HG03575 (cell line): ENCODE results near the gene RAN.
"Not testable (repeated sequence)": the region's sequence is repeated elsewhere in the genome, so short reads cannot be mapped to it uniquely, and the experiment has no call there.

Experiments
- ATAC-seq: cut with Tn5 transposase; IDR thresholded peaks from one replicate; pipeline ENCODE4 v1.9.1; 2021; ENCODE audit not compliant: unreplicated experiment, insufficient number of reproducible peaks, low FRiP score; ENCODE audit errors: extremely low read depth

Gene RAN

GRCh38 chr12:130875708-130876107 is 3.8 kb downstream of the RAN start:
- ATAC-seq, result not testable (repeated sequence)

DNA sequence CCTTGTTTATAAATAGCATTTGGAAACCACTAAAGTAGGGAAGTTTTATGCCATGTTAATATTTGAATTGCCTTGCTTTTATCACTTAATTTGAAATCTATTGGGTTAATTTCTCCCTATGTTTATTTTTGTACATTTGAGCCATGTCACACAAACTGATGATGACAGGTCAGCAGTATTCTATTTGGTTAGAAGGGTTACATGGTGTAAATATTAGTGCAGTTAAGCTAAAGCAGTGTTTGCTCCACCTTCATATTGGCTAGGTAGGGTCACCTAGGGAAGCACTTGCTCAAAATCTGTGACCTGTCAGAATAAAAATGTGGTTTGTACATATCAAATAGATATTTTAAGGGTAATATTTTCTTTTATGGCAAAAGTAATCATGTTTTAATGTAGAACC is 4.4 kb downstream of the RAN start:
- no peak for ATAC-seq

GRCh38 chr12:130876758-130877157 is 4.9 kb downstream of the RAN start:
- ATAC-seq, result no peak

DNA sequence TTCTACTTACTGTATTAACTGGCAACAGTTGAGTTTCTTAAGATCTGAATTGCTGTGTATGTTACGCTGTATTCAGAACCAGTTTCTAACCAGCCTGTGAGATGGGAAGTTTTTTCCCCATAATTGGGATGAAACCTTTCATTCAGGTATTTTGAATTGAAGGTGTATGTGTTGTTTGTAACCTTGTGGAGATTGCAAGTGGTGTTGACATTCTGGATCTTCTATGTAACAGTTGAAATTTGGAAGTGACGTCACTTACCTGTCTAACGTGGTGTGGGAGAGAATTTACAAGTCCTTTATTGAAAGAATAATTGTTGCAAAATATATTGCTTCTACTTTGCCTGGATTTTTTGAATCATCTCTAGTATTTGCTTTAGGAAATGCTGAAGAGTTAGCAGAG is 5.5 kb downstream of the RAN start:
- ATAC-seq, result no peak

DNA sequence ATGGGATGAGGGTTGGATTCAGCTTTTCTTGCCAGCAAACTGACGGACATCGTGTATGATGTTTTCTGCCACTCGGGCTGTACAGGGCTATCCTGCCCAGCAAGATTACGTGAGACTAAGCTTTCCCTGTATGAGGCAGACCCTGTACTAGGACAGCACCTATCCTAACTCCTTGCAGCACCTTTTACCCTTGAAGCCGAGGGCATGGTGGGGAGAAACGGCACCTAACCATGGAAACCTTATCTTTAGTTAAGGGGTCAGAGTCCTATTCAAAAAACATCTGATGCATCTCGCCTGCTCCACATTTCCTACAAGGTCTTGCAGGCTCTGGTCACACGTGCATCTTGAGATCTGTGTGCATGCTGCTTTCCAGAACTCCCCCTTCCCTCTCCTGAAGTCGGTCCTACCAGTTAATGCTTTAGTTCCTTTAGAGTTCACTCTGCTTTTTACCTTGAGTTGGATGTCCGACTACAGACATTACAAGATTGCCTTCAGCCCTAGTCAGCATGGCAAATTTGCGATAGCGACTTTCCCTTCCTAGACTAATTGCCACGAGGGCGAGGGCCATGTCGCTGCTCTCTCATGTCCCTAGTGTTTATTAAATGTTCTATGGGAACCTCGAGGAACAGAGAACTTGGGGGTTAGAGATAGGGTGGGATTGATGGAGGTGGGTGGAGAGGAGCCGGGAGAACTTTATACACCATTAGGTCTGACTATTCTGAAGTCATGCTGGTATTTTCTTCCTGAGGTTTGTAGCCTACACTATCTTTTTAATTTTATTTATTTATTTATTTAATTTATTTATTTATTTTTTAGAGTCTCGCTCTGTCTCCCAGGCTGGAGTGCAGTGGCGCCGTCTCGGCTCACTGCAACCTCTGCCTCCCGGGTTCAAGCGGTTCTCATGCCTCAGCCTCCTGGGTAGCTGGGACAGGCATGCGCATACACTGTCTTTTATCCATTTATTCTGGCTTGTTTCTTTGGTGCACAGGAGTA is 6.6 kb downstream of the RAN start:
- ATAC-seq, result no peak

GRCh38 chr12:130879212-130879686 is 7.4 kb downstream of the RAN start:
- ATAC-seq, result peak; percentile 61

DNA sequence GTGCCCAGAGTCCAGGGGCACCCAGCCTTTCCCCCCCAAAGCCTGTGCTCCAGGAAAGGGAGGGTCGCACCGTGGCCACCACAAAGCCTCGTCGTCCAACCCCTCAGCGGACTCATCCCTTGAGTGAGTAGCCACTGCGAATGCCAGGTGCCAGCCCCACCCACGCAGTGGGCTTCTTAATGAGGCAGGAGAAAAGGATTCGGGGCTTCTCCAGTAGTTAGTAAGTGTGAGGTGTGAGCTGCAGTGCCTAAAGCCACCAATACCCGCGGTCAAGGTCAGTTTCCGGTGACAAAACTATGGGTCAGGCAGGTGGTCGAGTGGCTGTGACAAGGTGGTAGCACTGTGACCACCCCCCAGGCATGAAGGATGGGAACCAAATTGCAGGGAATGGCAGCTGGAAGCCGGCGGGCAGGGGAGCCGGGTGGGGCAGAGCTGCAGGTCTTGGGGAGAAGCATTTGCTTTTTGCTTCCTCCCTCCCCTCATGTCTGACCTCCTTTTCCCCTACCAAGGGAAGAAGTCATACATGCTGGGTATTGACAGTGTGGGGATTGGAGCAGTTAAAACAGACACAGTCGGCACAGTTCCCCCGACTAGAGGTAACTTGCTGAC is 8.0 kb downstream of the RAN start:
- ATAC-seq, result no peak

DNA sequence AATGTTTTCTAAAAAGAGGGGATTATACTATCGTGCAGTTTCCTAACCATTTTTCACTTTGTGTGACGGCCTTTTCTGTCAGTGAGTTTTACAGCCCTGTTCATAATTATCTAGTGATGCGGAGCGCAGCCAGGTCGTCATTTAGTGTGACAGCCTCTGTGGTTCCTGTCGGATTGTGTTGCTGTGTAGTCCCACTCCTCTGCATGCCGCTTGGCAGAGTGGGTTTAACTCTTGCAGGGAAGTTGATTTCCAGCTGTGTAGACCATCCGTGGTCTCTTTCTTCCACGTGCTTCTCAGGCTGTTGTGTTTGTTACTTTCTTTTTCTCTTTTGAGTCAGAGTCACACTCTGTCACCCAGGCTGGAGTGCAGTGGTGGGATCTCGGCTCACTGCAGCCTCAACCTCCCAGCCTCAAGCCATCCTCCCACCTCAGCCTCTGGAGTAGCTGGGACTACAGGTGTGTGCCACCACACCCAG is 8.6 kb downstream of the RAN start:
- ATAC-seq, result no peak

GRCh38 chr12:130881046-130881445 is 9.2 kb downstream of the RAN start:
- ATAC-seq, result no peak

- ATAC-seq, result no peak
Measured at GRCh38 chr12:130881548-130881947, 9.7 kb downstream of the RAN start.

DNA sequence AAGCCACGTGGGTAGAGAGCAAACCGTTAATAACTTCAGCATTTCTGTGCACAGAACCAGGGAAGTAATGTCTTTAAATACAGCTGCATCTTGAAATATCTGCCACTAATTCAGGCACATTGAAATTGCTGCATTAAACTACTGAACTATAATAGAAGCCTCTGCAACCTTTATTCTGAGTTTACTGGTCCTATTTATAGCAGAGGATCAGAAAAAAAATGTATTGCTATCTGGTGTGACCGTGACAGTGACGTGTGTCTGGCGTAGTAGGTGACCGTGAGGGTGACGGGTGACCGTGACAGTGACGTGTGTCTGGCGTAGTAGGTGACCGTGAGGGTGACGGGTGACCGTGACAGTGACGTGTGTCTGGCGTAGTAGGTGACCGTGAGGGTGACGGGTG is 15.3 kb downstream of the RAN start:
- not testable (repeated sequence) for ATAC-seq

GRCh38 chr12:130904064-130904463 is 32.2 kb downstream of the RAN start:
- no peak for ATAC-seq

GRCh38 chr12:130904936-130905455 is 33.1 kb downstream of the RAN start:
- not testable (repeated sequence) for ATAC-seq

DNA sequence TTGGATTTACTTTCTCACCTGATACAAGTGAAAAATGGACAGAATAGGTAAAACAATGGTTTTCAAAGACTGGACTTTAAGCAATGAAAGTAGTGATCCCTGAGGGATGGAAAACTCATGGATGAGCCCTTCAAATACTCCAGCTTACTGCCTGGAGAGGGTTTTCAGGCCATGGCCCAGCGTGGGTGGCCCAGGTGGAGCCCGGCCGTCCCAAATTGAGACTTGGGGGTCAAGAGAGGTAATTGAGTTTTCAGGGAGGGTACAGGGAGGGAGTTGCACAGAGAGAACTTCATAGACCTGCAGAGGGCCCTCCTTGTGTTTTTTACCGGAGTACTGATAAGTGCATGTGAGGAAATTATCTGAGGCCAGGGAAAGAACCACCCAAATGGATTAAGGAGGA is 37.2 kb downstream of the RAN start:
- no peak for ATAC-seq

GRCh38 chr12:130911193-130911592 is 39.3 kb downstream of the RAN start:
- ATAC-seq, result no peak

DNA sequence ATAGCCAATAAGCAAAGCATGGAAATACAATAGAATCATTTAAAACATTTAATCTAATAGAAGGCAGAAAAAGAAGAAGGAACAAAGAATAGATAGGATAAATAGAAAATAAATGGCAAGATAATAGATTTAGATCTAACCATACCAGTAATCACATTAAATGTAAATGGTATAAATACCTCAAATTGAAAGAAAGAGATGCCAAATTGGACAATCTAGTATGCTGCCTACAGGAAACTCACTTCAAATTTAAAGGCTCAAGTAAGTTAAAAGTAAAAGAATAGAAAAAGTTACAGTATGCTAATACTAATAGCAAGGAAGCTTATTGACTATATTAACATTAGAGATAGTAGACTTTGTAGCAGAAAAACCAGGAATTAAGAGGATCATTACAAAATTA is 40.1 kb downstream of the RAN start:
- ATAC-seq, result no peak

GRCh38 chr12:130916241-130916911 is 44.5 kb downstream of the RAN start:
- ATAC-seq, result no peak

DNA sequence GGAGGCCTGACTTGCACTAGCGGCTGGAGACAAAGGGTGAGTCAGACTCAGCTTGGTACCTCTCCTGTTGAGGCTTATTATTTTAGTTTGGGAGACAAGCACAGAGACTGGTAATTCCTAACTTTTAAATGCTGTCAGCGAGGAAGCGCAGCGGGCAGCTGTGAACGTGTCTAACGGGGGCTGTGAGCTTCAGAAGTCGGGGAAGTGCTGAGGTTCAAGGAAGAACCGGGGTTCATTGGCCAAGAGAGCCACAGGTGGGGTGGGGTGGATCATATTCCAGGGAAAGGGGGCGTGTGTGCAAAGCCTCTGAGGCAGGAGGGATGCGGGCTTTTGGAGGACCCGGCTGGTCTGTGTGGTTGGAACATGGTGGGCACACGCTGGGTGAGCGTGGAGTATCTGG is 45.7 kb downstream of the RAN start:
- ATAC-seq, result no peak

- no peak for ATAC-seq
Measured at GRCh38 chr12:130919086-130919485, 47.2 kb downstream of the RAN start.
